RPMI7951 (cell line): ENCODE results near the gene P2RY2. TPM values are rescaled to one million over a fixed set of nuclear protein-coding genes. Genes with fewer than 3 reads are reported as not detected.
"Not testable (repeated sequence)": the region's sequence is repeated elsewhere in the genome, so short reads cannot be mapped to it uniquely, and the experiment has no call there.

Experiments used
- DNase-seq: peaks from one replicate; pipeline ENCODE4 v3.0.0-alpha.2; 2012; ENCODE audit warnings: low read depth
- total RNA-seq: library from RNA; depleted of rRNA; stranded (reverse); fragments of >200 nt; shearing (Covaris generic); gene quantifications from 2 replicates; pipeline ENCODE4 v1.2.3, GENCODE V29; 2014

Gene P2RY2
- total RNA-seq, 1 experiment from 2014 or later, result 1.3 TPM

- no peak for DNase-seq
Observed at GRCh38 chr11:73266646-73267020, 48.6 kb downstream of the P2RY2 start.

GRCh38 chr11:73267122-73267846 is 49.2 kb downstream of the P2RY2 start:
- no peak for DNase-seq

- DNase-seq, result no peak
Observed at GRCh38 chr11:73267906-73268540, 49.9 kb downstream of the P2RY2 start.

GRCh38 chr11:73268671-73269271 is 50.7 kb downstream of the P2RY2 start:
- no peak for DNase-seq

- no peak for DNase-seq
Observed at GRCh38 chr11:73269459-73270015, 51.5 kb downstream of the P2RY2 start.

- no peak for DNase-seq
Observed at GRCh38 chr11:73270016-73270854, 52.2 kb downstream of the P2RY2 start.

- DNase-seq, result no peak
Observed at GRCh38 chr11:73270855-73271477, 52.9 kb downstream of the P2RY2 start.

GRCh38 chr11:73271478-73271865 is 53.4 kb downstream of the P2RY2 start:
- not testable (repeated sequence) for DNase-seq

- DNase-seq, result peak; percentile 98
Observed at GRCh38 chr11:73271936-73272679, 54.0 kb downstream of the P2RY2 start, which contains the start of gene P2RY6. P2RY6 (plus strand) TSS chr11:73272338; CDS start chr11:73296519, 24,181 bp downstream.

- no peak for DNase-seq
Observed at GRCh38 chr11:73272680-73273038, 54.6 kb downstream of the P2RY2 start.

- DNase-seq, result no peak
Observed at GRCh38 chr11:73273222-73273895, 55.3 kb downstream of the P2RY2 start.

- not testable (repeated sequence) for DNase-seq
Observed at GRCh38 chr11:73274191-73274590, 56.1 kb downstream of the P2RY2 start.

GRCh38 chr11:73274722-73275380 is 56.8 kb downstream of the P2RY2 start:
- DNase-seq, result no peak

GRCh38 chr11:73275381-73275750 is 57.3 kb downstream of the P2RY2 start:
- no peak for DNase-seq

- no peak for DNase-seq
Observed at GRCh38 chr11:73277467-73277866, 59.4 kb downstream of the P2RY2 start.

- DNase-seq, result peak; percentile 79
Observed at GRCh38 chr11:73280626-73281025, 62.5 kb downstream of the P2RY2 start.

- peak; percentile 23 for DNase-seq
Observed at GRCh38 chr11:73281201-73281741, 63.2 kb downstream of the P2RY2 start.

- no peak for DNase-seq
Observed at GRCh38 chr11:73281796-73282660, 63.9 kb downstream of the P2RY2 start.
